A673 (cell line): ENCODE measurements around the gene LPP. TPM values are rescaled to one million over a fixed set of nuclear protein-coding genes. Genes with fewer than 3 reads are reported as not detected.

Experiments used
- BruUV-seq: library from RNA; stranded (reverse); fragments of 400-500 nt; replicated peaks from 2 replicates; lab custom pipeline; 2021; lab: Mats Ljungman, UMichigan
- CTCF ChIA-PET: fragments of 300-600 bp; sonication (Branson Sonifier 250); formaldehyde crosslinking; loops from one replicate; lab custom pipeline; 2022; ENCODE audit warnings: antibody characterized with exemption; lab: Charles Lee
- POLR2A ChIA-PET: fragments of 300-600 bp; sonication (Branson Sonifier 250); formaldehyde crosslinking; loops from one replicate; lab custom pipeline; 2022; ENCODE audit warnings: antibody characterized with exemption; ENCODE audit not compliant: low non-redundant PET; lab: Charles Lee
- DNase-seq: peaks from one replicate; pipeline ENCODE4 v3.0.0-alpha.2; 2015; ENCODE audit warnings: low spot score
- H3K27ac ChIP-seq: fragments of 200-600 bp; sonication (generic); 2 replicates; pipeline ENCODE4 v1.5.1; 2016; ENCODE audit warnings: mixed run types, low read depth, mild to moderate bottlenecking, mixed read lengths, antibody characterized with exemption, low read length; ENCODE audit not compliant: poor library complexity, severe bottlenecking
- H3K27me3 ChIP-seq: fragments of 200-600 bp; sonication (generic); replicated peaks from 2 replicates; pipeline ENCODE4 v1.6.1; 2017; ENCODE audit warnings: mixed run types, low read depth, mild to moderate bottlenecking, mixed read lengths, antibody characterized with exemption, low read length; ENCODE audit not compliant: insufficient read depth, poor library complexity
- H3K36me3 ChIP-seq: fragments of 200-600 bp; sonication (generic); 2 replicates; pipeline ENCODE4 v1.6.1; 2016; ENCODE audit warnings: mixed run types, mild to moderate bottlenecking, mixed read lengths, antibody characterized with exemption, low read length; ENCODE audit not compliant: insufficient read depth, poor library complexity, severe bottlenecking
- H3K4me1 ChIP-seq: fragments of 200-600 bp; sonication (generic); 2 replicates; pipeline ENCODE4 v1.6.1; 2017; ENCODE audit warnings: mixed run types, mild to moderate bottlenecking, mixed read lengths, antibody characterized with exemption, low read length; ENCODE audit not compliant: insufficient read depth, poor library complexity, severe bottlenecking
- H3K4me3 ChIP-seq: fragments of 200-600 bp; sonication (generic); 2 replicates; pipeline ENCODE4 v1.5.1; 2016; ENCODE audit warnings: low read depth, mixed run types, mild to moderate bottlenecking, mixed read lengths, low read length; ENCODE audit not compliant: poor library complexity, severe bottlenecking
- H3K9me3 ChIP-seq: fragments of 200-600 bp; sonication (generic); 2 replicates; pipeline ENCODE4 v1.6.1; 2016; ENCODE audit warnings: mixed run types, low read depth, mild to moderate bottlenecking, mixed read lengths, antibody characterized with exemption, low read length; ENCODE audit not compliant: poor library complexity, severe bottlenecking
- CTCF ChIP-seq: fragments of 300-800, 200-600 bp; sonication (generic); conservative IDR thresholded peaks from 2 replicates; pipeline ENCODE4 v1.5.1; 2017; ENCODE audit warnings: low read depth, mild to moderate bottlenecking, antibody characterized with exemption, low read length, moderate library complexity, mixed read lengths
- EZH2 ChIP-seq: fragments of 200-600 bp; sonication (generic); IDR thresholded peaks from 2 replicates; pipeline ENCODE4 v1.6.1; 2017; ENCODE audit warnings: borderline replicate concordance, low read depth, mild to moderate bottlenecking, mixed read lengths, antibody characterized with exemption, low read length; ENCODE audit not compliant: poor library complexity, severe bottlenecking
- intact Hi-C: fragments of 100-400 bp; cut with micrococcal nuclease; formaldehyde crosslinking; loops from one replicate; pipeline ENCODE4 v1.10.0; 2022; ENCODE audit not compliant: unreplicated experiment
- total RNA-seq: library from RNA; stranded (reverse); gene quantifications from 2 replicates; pipeline ENCODE4 v1.2.3, GENCODE V29; 2021

The LPP gene
- total RNA-seq, 1 experiment from 2014 or later, result 39.7 TPM

- ChIA-PET POLR2A (no interaction called here), CTCF (no interaction called here)
- no TSS peak for BruUV-seq
- no peaks in the 10 kb centered on the region for H3K9me3 ChIP-seq
- no peak for TF ChIP-seq CTCF
- TF ChIP-seq EZH2, result no peak
- H3K4me3 ChIP-seq, result no peak overlapping the region
- H3K4me1 ChIP-seq, result peaks cover 14% of the 10 kb centered on the region
- H3K36me3 ChIP-seq, result no peaks in the 10 kb centered on the region
- no peaks in the 10 kb centered on the region for H3K27me3 ChIP-seq
- no peak overlapping the region for H3K27ac ChIP-seq
- intact Hi-C loops, result no loop called here
- DNase-seq, result no peak
Observed at GRCh38 chr3:188218603-188219002, 64.6 kb downstream of the LPP start.

GRCh38 chr3:188219147-188219546 is 65.2 kb downstream of the LPP start:
- ChIA-PET POLR2A (no interaction called here), CTCF (no interaction called here)
- no TSS peak for BruUV-seq
- no peak overlapping the region for H3K27ac ChIP-seq
- intact Hi-C loops, result no loop called here
- no peaks in the 10 kb centered on the region for H3K36me3 ChIP-seq
- H3K4me3 ChIP-seq, result no peak overlapping the region
- peaks cover 14% of the 10 kb centered on the region for H3K4me1 ChIP-seq
- TF ChIP-seq EZH2, result no peak
- no peak for TF ChIP-seq CTCF
- no peaks in the 10 kb centered on the region for H3K27me3 ChIP-seq
- no peaks in the 10 kb centered on the region for H3K9me3 ChIP-seq
- DNase-seq, result no peak

GRCh38 chr3:188220097-188220788 is 66.3 kb downstream of the LPP start:
- no peak overlapping the region for H3K27ac ChIP-seq
- CTCF ChIA-PET, result no interaction called here

More at GRCh38 chr3:188220097-188220788, 66.3 kb downstream of the LPP start:
- no peak overlapping the region for H3K4me3 ChIP-seq
- POLR2A ChIA-PET, result no interaction called here
- no peaks in the 10 kb centered on the region for H3K36me3 ChIP-seq
- no TSS peak for BruUV-seq
- TF ChIP-seq EZH2 (no peak), CTCF (no peak)
- no peaks in the 10 kb centered on the region for H3K9me3 ChIP-seq
- H3K27me3 ChIP-seq, result no peaks in the 10 kb centered on the region
- no peak for DNase-seq
- H3K4me1 ChIP-seq, result peaks cover 14% of the 10 kb centered on the region
- intact Hi-C loops, result loop anchor here (10.0 kb wide), 1 partner anchor 475 kb away; the partner anchor contains the start of gene BCL6
